D341Med (cell line): ENCODE results near the gene BIRC2.
"Not testable (repeated sequence)": the region's sequence is repeated elsewhere in the genome, so short reads cannot be mapped to it uniquely, and the experiment has no call there.

ENCODE experiments used
- DNase-seq: peaks from one replicate; pipeline ENCODE4 v3.0.0; 2012; ENCODE audit warnings: low spot score

Gene BIRC2

DNA sequence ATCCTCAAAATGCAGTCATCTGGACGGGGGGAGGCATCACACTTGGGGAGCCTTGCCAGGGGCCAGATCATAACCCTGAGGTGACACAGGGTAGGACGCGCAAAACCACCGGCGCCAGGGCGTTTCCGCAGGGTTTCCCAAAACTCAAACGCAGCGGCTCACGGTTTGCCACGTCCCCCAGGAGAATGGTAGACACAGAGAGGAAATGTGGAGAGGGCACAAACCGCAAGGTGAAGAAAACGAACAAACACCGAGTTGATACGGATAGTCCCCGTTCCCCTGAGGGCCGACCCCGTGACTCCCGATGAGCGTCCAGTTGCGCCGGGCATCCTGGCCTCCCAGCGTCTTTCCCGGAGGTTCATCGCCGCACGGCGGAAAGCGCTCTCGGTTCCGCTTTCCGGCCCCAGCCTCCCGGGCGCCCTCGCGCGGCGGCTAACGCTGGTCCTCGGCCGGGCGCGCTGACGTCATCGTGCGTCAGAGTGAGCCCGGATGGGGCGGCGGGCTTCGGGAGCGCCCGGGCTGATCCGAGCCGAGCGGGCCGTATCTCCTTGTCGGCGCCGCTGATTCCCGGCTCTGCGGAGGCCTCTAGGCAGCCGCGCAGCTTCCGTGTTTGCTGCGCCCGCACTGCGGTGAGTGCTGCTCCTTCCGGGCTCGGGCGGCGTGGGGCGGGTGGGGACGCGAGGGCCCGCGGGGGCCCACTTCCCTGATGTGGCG is at the start of gene BIRC2:
Gene BIRC2 (plus strand): TSS at position 467 of the 714 bp plus-strand sequence. CDS start 2,641 bp downstream, outside the sequence.
- DNase-seq = peak; percentile 93

DNA sequence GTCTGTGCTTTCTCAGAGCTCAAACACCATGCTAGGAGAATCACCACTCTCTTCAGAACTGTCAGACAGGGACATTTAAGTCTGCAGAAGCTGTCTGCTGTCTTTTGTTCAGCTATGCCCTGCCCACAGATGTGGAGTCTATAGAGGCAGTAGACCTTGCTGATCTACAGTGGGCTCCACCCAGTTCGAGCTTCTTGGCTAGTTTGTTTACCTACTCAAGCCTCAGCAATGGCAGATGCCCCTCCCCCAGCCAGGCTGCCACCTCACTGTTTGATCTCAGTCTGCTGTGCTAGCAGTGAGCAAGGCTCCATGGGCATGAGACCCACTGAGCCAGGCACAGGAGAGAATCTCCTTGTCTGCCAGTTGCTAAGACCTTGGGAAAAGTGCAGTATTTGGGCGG is 46.2 kb upstream of the BIRC2 start:
- DNase-seq = not testable (repeated sequence)

DNA sequence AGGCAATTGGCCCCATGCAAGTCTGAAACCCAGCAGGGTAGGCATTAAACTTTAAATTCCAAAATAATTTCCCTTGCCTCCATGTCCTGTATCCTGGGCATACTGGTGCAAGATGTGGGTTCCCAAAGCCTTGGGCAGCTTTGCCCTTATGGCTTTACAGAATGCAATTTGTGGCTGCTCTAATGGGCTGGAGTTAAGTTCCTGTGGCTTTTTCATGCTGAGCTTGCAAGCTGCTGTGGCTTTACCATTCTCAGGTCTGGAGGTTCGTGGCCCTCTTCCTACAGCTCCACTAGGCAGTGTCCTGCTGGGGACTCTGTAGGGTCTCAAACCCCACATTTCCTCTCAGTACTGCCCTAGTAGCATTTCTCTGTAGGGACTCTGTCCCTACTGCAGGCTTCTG is 44.8 kb upstream of the BIRC2 start:
- no peak for DNase-seq

DNA sequence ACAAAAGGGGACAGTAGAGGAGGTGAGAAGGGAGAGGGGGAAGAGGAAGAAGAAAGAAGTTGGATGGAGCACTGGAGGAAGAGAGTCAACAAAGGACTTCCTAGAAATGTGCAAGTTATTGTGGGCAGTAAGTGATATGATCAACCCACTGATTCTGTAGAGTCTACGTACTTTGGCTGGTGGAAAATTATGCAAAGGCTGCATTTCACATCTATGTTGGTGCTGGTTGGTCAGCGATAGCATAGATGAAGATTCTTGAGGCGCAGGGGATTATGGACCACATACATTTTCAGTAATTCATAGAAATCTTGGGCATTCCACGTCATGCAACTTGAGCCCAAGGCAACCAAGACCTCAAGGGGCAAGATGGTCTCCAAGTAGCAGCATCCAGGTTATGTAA is 42.3 kb upstream of the BIRC2 start:
- no peak for DNase-seq

DNA sequence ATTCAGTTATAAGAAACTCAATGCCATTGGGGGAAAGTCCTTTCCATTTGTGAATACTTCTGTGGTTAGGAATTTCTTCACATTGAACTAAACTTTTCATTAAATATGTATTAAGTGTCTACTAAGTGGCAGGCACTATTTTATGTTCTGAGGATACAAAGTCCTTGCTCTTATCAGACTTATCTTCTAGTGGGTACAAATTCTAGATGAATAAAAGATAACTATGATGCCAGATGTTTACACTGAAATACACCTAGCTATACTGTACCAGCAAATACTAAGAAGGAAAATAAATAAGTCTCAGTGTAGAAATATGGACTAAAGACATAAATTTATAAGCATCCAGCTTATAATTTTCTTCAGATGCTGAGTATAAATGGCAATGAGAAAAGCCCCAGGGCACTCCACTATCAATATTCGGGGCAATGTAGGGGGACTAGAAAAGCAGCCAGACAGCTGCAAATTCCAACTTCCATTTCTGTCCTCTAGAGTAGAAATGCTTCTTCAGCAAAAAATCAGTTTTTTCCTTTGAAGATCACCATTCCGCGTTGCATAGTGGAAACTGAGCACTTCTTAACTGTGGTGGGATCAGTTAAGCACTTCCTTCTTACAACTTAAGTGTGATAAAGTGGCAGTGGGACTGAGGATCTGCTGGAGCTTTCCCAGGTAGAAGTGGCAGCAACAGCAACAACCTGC is 41.5 kb upstream of the BIRC2 start:
- no peak for DNase-seq

DNA sequence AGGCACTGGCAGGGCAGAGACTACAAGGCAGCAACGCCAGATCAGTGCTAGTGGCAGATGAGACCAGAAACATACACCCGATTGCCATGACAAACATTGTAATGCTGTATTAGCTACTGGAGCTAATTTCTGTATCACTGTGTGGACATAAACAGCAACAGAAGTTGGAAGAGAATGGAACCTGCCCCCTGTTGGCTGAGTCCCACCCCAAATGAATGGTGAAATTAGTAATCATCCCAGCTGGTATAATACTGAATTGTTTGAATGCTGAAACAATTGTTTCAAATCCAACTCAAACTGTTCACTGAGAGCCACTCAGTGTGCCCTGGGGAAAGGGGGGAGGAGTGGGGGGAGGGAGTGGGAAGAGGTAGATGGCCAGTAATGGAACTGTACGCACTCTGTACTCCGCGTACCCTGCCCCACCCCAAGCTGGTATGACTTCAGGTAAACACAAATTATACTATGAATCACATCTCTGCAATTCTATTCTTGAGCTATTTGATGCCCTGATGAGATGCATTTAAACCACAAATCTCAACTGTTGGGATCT is 40.9 kb upstream of the BIRC2 start:
- DNase-seq = no peak

DNA sequence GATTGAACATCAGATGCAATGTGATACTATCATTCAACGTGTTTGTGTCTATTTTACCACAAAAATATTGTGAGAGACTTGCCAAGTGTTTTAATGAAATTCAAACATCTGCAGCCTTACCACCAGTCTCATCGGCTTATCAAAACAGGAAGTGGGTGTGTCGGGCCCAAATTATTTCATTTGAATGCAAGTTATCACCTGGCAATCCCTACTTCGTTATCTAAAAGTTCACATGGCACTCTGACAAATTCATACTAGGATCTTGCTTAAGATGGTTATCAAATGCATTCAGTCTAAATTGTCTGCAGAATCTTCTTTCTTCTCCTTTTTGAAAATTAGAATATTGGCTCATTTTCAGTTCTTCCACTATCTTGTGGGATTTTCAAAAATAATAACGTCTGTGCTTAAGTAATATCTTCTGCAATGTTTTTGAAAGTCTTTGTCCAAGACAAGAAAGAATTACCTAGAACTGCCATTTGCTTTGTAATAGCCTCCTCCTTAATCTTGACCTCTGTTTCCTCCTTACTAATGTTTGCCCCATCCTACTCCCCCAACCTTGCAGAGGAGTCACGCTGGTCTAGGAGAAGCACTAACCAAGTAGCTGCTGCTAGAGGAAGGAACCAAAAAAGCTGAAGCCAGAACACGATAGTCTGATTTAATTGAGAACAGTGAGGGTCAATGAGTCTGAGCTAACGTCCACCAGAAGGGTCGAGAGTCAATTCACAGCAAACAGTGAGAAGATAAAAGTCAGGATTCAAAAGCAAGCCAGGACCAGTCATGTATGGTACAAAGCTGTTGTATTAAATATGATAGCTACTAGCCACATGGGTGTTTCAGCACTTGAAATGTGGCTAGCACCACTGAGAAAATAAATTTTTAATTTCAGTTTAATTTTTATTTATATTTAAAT is 39.9 kb upstream of the BIRC2 start:
- DNase-seq = no peak

DNA sequence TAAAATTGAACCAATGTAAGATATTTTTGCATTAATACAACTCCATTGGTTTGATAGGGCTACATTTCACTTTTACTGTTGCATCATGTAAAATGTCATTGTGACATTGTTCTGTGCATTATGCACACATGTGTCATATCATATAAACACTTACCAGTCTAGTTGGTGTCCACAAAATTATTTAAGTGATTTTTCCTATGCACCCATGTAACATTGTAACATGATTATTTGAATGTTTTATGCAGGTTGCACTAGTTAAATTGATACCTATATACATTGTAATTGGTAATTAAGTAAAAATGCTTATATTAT is 39.3 kb upstream of the BIRC2 start:
- no peak for DNase-seq

DNA sequence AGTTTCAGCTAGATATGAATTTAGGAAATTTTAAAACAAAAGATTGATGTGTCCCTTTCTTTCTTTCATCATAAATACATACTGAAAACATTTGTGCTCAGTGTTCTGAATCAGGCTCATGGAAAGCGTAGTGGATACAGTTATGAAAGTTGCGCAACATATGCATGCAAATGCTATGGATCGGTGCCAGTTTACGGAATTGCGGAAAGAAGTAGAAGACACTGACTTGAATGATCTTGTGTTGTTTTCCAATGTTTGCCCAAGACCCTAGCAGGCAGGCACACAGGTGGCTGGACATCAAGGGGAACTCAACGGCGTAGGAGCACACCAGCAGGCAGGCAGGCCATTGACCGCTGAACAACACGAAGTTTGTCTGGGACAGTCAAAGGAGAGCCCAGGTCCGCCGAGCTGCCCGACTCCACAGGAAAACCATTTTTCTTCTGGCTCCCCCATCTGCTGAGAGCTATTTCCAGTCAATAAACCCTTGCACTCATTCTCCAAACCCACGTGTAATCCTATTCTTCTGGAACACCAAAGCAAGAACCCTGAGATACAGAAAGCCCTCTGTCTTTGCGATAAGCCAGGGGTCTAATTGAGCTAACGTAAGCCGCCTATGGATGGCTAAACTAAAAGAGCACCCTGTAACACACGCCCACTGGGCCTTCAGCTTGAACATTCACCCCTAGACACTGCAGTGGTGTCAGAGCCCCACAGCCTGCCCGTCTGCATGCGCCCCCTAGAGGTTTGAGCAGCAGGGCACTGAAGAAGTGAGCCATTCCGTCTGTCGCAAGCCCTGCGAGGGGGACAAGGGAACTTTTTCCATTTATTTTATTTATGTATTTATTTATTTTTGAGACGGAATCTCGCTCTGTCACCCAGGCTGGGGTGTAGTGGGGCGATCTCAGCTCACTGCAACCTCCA is 37.1 kb upstream of the BIRC2 start:
- no peak for DNase-seq

DNA sequence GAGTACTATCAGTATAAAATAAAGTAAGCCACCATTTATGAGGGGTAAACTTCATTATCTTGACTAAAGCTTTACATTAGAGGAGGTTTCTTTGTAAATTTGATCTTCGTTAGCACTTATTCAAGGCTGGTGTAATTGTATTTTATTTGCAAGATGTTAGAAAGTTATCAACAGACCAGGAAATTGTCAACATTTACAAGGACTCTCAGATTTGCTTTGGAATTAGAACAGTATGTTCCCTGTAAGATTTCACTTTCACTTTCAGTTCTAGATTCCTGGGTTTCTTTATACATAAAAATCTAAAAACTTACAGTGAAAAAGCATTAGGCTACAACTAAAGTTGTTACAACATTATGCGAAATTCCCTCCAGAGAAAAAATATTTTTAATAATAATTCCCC is 34.3 kb upstream of the BIRC2 start:
- DNase-seq = no peak

DNA sequence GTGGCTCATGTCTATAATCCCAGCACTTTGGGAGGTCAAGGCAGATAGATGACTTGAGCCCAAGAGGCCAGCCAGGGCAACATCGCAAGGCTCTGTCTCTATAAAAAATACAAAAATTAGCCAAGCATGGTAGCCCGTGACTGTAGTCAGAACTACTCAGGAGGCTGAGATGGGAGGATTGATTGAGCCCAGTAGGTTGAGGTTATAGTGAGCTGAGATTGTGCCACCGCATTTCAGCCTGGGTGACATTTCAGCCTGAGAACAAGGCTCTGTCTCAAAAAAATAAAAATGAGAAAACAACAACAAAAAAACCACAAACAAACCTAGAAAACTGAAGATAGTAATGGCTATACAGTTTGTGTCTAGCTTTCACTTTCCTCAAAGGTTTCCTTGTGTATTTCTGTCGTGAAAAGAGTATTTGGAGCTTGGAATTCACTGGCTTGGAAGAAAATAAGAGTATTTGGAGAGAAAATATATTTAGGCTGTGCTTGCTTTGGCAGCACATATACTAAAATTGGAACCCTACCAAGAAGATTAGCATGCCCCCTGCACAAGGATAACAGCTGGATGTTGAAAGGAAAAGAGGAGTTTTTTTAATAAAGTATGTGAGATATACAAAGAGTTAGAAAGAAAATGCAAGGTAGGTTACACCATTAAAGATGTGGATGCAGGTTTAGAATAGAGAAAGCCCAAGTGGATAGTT is 33.6 kb upstream of the BIRC2 start:
- DNase-seq = no peak

DNA sequence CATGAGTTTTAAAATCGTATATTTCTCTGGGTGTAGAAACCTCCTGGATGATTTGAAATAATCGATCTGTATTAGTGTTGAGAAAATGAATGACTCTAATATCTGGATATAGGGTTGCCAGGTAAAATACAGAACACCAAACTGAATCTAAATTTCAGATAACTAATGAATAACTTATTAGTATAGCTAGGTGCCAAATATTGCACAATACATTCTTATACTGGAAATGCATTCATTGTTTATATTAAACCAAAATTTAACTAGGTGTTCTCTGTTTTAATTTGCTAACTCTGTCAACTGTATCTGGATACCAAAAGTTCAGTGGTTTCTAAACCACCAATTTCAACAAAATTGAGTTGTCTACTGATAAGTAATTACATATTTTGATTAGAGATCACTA is 32.2 kb upstream of the BIRC2 start:
- DNase-seq = no peak

DNA sequence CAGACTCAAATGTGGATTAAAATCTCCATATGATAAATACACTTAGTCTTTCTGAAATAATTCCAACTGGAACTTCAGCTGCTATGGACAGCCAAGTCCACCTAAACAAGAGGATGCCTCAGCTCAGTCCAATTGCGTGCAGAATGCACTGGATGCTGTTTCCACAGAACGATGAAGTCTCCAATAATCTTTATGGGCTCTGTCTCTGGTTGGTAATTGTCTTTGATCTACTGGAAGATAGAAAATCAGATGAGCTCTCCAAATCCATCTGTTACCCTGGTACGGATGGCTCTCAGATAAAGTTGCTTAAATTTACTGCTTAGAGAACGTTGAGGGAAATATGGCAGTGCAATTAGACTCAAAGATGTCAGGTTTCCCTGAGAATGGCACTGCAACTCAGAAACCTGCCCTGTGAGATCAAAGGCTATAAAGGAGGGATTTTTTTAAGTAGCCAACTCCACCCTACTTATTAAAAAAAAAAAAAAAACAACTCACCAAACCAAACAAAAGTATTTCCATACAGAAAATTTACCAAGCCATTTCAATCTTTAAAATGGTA is 30.6 kb upstream of the BIRC2 start:
- no peak for DNase-seq

DNA sequence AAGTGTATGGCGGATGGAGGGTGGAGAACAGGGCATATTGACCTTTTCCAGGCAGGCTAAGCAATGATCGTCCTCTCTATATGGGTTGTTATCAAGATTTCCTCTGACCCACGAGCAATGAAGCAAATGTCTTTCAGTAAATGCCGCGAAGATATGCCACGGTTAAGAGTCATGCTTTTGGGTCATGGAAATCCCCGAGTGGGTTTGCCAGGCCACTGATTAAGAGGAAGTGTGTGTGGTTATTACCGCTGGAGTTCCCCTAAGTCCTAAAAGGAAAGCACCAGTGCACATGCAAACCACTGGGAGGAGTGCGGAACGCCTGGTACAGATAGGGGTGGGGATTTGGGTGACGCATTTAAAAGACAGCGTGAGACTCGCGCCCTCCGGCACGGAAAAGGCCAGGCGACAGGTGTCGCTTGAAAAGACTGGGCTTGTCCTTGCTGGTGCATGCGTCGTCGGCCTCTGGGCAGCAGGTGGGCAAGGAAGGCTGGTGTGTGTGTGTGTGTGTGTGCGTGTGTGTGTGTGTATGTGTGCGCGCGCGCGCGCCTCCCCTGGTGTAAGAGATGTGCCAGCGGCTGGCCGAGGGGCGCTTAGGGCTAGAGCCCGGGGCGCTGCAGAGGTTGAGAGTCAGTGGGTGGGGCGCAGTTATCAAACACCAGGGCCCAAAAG is 29.8 kb upstream of the BIRC2 start, which contains the start of gene BIRC3:
Gene BIRC3 (plus strand): TSS at position 386 of the 669 bp plus-strand sequence. CDS start 7,026 bp downstream, outside the sequence.
- peak; percentile 48 for DNase-seq

DNA sequence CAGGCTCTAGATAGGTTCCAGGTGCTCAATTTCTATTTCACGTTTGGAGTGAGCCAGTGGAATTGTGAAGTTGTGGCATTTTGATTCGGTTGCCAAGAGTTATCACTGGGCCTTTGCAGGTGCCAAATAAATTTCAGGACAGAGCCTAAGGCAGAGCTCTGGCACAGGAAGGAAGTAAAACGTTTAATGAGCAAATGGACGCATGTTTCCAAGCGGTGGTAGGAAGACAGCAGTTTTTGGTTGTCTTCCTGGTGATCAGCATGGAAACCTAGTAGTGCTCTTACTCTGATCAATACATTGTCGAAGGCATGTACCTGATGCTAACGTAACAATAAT is 29.3 kb upstream of the BIRC2 start:
- no peak for DNase-seq

DNA sequence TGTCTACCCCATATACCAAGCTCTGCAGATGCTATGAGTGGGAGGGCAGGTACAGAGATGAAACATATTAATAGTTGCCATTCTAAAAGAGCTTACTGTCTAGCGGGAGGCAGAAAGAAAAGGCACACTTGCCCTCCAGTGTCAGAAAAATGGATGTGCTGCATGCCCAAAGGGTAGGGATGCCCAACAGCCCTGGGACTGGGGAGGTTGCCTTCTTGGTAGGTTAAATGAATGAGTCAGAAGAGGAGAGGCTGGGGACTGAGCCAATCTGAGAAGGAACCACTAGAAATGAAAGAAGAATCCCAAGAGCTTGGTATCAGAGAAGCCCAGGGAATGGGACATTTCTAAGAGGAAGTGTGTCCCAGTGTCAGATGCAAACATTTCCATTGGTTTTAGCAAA is 28.5 kb upstream of the BIRC2 start:
- no peak for DNase-seq

DNA sequence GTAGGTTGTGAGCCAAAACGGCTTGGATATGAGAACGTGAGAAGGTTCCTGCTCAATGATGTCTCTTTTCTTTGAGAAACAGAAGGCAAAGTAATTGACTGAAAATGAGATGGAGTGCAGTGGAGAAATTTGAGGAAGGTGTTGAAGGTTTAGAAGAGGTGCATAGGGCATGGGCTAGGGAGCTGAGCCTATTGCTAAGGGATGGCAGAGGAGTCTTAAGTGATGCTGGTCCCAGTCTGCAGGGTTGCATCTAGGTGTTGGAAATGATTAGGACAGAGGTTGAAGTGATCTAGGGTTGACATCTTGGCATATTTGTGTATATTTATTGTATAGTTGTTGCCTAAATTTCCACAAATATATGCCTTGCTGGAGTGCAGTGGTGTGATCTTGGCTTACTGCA is 27.5 kb upstream of the BIRC2 start:
- no peak for DNase-seq

DNA sequence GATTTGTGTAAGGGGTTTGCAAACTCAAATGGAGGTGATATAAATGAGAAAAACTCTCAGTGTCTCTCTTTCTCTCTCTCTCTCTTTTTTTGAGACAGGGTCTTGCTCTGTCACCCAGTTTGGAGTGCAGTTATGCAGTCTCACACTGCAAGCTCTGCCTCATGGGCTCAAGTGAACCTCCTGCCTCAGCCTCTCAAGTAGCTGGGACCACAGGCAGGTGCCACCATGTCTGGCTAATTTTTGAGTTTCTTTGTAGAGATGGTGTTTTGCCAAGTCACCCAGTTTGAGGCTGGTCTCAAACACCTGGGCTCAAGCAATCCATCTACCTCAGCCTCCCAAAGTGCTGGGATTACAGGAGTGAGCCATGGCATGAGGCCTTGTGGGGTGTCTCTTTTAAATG is 26.8 kb upstream of the BIRC2 start:
- no peak for DNase-seq

DNA sequence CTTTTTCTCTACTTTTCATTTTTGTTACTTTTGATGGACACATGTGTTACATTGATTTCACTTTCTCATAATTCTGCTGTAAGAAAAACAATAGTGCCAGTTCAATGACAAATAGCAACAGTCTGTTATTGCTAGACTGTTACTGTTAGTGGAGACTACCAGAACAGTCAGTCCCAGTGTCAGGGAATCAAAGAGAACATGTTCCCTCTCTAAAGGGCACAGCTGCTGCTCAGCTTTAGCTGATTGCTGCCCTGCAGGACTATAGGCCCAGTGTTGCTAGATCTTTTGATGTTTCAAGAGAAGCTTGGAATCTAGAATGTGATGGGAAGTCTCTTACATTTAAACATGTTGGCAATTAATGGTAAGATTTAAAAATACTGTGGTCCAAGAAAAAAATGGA is 26.3 kb upstream of the BIRC2 start:
- no peak for DNase-seq

DNA sequence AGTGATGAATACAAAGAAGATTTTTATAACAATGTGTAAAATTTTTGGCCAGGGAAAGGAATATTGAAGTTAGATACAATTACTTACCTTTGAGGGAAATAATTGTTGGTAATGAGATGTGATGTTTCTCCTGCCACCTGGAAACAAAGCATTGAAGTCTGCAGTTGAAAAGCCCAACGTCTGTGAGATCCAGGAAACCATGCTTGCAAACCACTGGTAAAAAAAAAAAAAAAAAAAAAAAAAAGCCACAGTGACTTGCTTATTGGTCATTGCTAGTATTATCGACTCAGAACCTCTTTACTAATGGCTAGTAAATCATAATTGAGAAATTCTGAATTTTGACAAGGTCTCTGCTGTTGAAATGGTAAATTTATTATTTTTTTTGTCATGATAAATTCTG is 24.5 kb upstream of the BIRC2 start:
- no peak for DNase-seq
